Right renal pelvis (tissue), 4 donors: ENCODE results near the gene HLF. TPM values are rescaled to one million over a fixed set of nuclear protein-coding genes. Genes with fewer than 3 reads are reported as not detected.

Source experiments
- DNase-seq, 4 donors: peaks; one replicate each; pipeline ENCODE4 v3.0.0-alpha.2; 2013; ENCODE audit warnings: low read depth in 4 of 4, low spot score in 3 of 4, missing footprints in 1 of 4
- polyA plus RNA-seq, 4 donors: library from polyadenylated mRNA; unstranded; fragments of 120-200 nt; gene quantifications; one replicate each; pipeline ENCODE4 v1.2.1, GENCODE V29; 2013; ENCODE audit not compliant: insufficient read length in 4 of 4

HLF gene
- polyA plus RNA-seq, 4 donors, result 4.5 to 7.1 (median 5.4) TPM

- DNase-seq, result no peak
Measured at GRCh38 chr17:55273579-55274354, 9.0 kb downstream of the HLF start.

DNA sequence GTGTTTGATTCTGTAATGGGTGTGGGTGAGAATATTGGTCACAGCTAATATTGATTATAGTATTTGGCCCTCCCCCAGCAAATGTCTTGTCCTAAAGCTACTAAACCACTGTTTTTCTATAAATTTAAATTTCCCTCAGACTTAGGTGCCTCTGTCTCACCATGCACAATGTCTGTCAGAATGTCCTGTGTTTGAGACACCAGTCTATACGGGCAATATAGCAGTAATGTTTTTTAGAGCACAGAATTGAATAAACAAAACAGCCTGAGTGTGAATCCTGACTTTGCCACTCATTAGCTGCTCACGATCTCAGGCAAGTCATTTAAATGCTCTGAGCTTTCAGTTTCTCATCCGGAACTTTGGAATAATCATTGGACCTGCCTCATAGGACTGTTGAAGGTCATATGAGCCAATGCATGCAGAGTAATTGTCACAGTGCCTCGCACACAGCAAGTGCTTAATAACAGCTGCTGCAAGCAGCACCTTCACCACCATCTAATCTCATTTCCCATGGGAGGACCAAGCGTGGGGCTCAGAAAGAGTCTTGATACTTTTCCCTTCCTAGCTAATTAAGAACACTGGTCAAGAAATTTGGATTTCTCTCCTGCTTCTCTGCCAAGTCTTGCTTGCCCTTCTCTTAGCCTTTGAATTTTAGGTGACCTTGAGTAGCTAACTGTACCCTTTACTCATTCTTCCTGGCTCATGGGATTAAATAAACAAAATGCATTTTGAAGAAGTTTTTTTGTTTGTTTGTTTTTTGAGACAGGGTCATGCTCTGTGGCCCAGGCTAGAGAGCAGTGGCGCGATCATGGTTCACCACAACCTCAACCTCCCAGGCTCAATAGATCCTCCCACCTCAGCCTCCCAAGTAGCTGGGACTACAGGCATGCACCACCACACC is 9.8 kb downstream of the HLF start:
- DNase-seq, result no peak

GRCh38 chr17:55275894-55276804 is 11.4 kb downstream of the HLF start:
- DNase-seq, result no peak

DNA sequence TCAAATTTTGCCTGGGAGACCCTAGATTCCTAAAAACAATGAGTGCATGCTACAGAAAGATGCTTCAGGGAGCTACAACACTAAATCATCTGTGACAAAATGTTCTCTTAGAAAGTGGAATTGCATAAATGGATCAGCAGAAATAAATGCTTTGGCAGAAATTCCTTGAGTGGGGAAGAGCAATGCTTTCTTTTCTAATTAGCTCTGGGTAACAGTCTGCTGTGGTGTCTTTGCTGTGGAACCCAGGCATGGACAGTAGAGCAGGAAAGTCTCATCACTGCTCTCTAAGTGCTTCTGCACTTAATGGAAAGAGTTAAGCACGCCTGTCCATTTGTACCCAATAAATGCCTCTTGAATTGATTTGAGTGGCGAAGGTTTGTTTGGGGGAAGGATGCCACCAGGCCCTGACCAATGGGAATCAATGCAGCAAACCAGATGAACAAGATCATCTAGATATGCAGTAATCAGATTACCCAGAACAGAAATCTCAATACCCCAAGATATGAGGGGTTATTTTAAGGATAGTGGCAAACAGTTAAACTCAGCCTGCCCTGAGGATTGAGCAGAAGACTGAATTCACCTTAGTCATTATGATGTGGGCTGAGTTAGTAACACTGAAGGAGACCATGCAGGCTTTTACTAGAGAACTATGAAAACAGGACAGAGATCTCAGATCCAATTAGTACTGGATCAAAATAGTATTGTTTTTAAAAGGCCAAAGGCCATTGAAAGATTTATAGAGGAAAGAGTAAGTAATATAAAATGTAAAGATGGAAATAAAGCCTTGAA is 13.6 kb downstream of the HLF start:
- DNase-seq, result no peak

- DNase-seq, result no peak
Measured at GRCh38 chr17:55279203-55279602, 14.4 kb downstream of the HLF start.

GRCh38 chr17:55279788-55280187 is 15.0 kb downstream of the HLF start:
- DNase-seq, result no peak

DNA sequence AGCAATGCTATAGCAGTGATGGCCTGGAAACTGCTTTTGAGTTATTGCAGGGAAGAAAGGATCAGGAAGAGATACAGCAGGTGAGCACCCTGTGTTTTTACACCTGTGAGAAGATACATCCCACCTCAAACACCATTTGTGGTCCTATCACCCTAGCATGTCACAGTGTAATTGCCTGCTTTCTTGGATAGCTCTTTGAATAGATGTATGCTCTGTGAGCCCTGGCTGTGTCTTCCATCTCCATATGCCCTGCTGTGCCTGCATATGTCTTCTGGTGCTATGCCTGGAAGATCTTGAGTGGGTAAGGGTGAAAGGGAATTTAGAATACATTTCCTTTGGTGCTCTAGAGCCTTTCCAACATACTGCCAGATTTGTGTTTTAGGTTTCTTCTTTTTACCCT is 15.5 kb downstream of the HLF start:
- DNase-seq, result no peak

GRCh38 chr17:55281649-55282378 is 17.1 kb downstream of the HLF start:
- DNase-seq, result no peak

GRCh38 chr17:55282379-55282702 is 17.6 kb downstream of the HLF start:
- DNase-seq, result no peak

DNA sequence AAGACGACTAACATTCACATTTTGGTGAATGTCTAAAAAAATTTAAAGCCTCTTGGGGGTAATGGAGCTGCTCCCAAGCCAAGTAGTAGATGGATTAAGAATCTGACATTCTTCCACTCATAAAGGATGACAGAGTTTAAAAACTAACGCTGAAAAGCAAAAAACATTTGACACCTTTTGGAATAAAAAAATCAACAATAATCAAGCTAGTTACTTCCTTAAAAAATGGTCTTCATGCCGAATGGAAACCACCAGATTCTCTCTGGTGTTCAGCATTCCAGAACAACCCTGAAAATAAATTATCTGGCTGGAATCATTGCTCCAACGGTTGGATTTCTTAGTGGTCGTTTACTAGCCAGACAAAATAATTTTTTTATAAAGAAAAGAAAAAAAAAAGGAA is 18.0 kb downstream of the HLF start:
- DNase-seq, result no peak

GRCh38 chr17:55283256-55283965 is 18.7 kb downstream of the HLF start:
- DNase-seq, result no peak

DNA sequence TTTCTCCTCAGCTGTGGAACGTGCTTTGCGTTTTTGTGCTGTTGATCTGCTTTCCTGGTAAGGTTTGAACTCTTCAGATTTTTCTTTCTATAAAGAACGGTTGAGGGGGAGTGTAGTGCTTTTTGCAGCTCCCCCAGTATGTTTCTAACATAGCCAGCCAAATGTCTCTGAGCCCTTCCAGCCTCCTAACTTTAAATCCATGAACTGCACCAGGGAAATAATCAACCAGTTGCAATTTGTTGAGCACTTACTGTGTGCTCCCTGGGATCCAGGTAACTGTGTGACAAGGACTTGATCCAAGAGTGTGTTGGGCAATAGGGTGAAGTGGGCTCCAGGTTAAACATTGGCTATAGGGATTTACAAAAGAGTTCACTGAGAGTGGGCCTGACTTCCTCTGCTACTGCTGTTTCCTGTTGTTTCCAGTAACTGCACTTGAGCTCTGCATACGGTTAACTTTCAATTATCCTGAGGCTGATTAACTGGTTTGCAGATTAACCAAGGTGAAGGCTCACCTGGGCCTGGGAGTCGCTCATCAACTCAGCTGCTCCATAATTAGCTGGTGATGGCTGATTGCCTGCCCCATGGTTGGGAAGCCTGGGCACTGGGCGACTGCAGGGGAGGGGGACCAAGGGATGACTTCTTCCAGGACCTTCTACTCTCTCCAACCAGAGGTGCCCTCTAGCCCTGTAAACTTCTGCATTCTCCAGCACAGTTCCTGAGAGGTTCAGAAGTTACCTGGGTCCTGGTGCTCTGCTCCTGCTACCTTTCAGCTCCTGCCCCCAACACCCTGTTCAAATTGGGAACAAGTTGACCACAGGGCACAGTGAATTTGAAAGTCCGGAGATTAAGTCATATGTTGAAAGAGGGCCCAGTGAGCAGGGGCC is 19.5 kb downstream of the HLF start:
- peak in 2 of 4 donors; percentile 54 to 59 for DNase-seq

DNA sequence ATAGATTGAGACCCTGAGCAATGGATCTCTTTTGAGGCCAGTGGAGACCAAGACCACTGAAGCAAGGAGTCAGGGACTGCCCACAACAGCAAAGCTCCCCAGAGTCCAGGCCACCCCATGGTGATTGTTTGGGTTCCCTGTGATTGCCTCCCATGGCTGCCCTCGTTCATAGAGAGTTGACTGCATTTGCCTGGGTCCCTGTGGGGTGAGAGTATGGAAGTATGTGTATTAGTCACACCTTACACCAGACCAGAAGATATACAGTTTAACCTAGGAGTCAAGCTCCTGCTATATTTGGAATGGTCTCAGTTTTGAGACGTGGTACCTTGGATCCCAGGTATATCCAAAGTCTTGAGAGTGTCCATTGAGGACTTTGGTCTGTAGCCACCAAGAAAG is 20.2 kb downstream of the HLF start:
- DNase-seq, result no peak

DNA sequence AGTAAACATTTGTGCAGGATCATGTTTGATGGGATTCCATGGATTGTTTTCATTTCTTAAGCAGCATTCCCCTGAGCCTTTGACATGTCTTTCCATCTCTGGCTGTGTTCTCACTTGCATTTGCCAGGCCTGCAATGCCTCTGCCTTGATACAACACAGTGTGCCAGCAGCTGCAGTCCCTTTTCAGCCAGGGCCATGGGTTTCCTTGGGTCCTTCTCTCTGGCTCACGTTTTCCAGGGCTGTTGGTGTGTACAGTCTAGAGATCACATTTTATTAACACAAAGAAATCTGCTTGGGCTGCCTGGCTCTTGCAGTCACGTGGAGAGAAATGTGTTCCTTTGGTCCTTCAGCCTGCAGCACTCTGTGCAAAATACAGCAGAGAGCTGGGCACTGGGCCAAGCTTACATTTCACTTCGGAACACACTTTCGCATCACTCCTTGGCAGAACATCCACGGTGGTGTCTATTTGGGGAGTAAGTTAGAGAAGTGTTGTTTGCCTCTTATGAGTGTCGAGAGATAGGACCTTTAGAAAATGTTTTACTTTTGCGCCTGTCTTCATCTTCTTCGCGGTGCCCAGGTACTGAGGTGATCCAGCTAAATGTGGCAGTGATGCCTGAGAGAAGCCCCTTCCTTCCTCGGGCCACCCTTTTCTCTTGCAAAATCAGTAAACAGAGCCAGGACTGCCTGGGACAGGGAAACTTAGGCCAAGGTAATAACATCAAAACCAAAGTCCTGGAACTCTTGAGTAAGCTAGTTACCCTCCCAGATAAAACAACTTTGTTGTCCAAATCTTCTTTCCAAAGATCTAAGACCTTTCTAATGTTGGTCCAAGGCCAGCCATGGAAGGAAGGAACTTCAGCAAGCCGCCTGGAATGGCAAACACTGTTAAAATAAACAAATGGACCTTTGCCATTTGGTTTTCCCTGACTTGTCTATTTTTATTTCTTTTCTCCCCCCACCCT is 20.9 kb downstream of the HLF start:
- peak in 1 of 4 donors; percentile 43 for DNase-seq

DNA sequence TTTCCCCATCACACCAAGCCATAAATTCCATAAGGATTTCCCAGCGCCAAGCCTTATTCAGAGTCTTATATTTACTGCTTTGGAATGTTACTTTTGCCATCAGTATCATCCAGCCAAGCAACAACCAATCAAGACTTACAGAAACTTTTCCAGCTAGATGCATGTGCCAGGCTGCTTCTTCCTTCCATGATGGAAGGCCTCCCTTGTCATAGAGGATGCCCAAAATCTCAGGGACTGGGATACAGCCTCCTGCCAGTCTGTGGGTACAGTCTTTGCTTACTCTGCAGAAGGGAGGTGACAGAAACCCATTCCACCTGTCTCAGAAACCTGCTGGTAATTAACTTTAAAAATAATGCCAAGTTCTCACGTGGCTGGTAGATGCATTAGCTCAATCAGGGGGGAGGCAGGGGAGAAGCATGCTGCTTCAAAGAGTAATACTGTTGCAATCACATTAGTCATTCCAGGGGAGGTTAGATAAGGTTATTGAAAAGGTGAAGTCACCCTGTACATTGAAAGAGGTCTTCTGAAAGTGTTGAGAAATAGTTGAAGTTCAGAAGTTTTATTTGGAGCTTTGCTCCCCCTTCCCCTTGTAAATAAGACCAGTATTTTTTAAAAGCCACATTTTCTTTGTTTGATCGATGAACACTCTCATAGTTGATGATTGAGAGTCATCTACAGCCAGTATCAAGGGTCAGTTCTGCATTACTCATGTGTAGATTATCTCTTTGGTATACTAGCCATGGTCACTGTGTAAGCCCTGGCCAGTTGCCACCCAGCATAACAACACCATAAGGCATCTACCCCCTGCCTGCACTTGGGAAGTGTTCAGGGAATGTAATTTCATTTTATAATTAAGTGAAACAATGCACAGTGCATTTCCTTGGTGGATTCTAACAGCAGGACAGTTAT is 22.2 kb downstream of the HLF start:
- no peak for DNase-seq
